Stimulated activated CD8-positive, alpha-beta memory T cell treated with anti-CD3 and anti-CD28 coated beads, Interleukin-12 subunit alpha, Interleukin-12 subunit beta, amount 100 ng/mL, for 1 hour (primary cell): ENCODE data around the gene ANKS1B.
"Not testable (repeated sequence)": the region's sequence is repeated elsewhere in the genome, so short reads cannot be mapped to it uniquely, and the experiment has no call there.

Source experiments
- DNase-seq: peaks from one replicate; pipeline ENCODE4 v3.0.0-alpha.2; 2020; ENCODE audit warnings: low read depth

The ANKS1B gene

DNA sequence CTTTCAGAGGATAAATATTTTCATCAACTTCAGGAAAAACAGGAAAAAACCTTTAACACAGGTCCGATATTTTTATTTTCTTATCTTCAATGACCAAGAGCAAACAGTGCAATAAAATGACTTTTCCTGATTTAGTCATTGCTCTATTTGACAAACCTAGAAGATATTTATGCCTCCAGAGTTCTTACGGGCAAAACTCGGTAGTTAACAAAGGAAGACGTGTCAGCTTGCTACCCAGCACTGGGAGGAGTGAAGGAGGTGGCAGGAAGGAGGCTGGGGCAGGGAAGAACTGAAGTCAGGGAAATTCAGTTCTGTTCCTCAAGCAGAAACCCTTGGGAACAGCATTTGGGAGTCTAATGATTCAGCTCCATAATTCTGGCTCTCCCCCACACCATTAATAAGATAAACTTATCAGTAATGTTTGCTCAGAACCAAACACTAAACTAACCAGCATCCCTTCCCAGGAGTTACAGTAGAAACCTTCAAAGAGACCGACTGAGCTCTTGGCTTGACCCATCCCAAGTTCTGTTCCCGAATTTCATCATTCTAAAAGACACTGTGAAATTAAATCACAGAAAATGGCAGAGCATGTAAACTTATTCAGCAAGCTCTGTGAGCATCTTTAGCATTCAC is 1176.4 kb downstream of the ANKS1B start:
- no peak for DNase-seq

DNA sequence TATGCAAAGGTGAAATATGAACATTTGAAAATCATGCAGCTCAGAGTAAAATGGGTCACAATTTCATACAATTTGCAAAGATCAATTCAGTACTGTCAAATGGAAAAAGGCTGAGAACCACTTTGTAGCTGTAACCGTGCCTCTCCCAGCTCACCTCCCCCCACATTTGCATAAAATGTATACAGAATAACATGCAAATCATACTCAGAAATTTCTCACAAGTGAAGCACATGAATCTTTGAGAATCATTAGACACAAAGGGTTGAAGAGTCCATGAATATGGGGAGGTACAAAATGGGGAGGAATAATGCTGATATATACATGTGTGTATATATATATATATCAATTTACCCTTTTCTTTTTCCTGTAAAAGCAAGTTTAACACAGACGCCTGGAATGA is 1177.5 kb downstream of the ANKS1B start:
- no peak for DNase-seq

DNA sequence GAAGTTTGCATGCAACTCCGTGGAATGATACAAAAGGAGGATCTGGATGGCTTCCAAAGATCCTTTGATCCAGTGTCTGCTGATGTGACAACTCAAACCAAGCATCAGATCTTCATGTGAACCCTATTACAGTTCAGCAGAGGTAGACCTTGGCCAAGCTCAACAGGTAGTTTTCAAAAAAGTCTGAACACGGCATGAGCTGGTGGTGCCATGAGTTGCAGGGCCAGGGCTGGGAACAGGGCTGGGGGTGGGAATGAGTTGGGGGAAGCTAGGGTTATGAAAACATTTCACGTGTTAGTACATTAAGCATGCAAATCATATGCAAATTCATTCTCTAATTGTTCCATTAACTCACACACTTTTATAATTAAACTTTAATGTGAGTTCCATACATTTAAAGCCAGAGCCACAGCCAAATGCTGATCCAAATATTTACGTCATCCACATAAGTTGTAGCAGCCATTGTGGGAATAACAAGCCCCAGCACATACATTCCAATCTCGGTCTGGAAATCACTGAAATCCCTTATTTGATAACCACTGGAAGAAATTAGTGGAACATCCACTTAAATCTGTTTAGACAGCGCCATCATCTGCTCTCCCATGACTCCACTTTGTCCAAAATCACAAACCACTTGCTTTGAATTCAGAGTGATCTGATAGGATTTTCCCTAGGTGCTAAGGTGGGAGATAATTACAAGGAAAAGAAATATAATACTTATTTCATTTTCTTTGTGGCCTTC is 1181.1 kb downstream of the ANKS1B start:
- DNase-seq = no peak

DNA sequence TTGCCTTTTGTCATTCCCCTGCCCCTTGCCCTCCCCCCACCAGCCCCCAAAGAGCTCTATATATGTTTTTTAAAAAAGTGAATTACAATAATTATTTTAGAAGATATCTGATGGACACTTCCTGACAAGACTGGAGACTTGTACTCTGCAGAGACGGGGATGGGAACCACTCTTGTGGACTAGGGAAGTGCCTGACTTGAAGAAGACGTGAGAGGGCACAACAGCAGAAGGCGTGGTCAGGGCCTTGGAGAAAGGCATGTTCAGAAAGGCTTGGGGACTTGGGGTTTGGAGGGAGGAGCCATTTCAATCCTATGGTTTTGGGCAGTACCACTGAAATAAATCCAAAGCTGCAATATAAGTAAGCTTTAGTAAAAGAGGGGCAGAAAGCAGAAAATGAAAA is 1184.9 kb downstream of the ANKS1B start:
- DNase-seq = no peak

DNA sequence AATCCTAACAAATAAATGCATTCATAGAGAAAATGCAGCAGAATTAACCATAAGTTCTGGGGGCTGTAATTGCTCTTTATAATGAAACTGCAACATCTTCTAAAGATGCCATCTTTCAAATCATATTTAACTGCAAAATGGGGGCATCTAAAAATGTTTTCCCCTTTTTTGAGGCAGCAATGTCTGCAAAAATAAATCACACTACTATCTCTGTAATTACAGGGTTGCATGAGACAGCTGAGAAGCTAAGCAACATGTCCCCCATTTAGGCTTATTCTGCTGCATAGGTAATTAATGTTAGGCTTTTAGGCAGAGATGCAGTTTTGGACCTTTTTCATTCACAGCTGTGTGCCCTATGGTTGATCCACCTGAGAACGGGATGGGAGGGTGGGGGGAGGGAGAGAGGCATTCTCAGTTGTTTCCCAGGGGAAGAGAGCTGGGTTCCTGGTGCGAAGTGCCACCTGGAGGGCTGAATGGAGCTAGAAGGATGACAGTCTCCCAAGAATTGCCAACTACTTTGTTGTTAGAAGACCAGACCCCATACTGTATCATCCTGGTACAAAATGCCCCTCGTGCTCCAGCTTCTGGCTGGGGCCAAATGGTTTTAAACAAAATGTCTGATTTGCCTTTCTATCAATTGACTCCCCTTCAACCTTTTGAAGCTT is 1185.5 kb downstream of the ANKS1B start:
- no peak for DNase-seq

DNA sequence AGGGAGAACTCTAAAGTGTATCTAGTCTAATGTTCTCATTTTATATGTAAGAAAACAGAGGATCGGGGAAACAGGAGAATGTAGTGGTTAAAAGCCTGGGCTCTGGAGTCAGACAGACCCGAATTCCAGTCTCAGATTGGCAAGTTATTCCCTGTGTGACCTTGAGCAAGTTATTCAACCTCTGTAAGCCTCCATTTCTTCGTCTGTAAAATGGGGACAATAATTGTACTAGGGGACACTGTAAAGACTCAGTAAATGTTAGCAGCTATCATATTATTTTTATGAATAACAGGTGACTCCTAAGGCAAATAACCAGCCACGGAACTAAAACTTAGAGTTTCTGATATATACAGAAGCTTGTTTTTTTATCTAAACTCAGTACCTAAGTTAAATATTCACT is 1187.5 kb downstream of the ANKS1B start:
- no peak for DNase-seq

DNA sequence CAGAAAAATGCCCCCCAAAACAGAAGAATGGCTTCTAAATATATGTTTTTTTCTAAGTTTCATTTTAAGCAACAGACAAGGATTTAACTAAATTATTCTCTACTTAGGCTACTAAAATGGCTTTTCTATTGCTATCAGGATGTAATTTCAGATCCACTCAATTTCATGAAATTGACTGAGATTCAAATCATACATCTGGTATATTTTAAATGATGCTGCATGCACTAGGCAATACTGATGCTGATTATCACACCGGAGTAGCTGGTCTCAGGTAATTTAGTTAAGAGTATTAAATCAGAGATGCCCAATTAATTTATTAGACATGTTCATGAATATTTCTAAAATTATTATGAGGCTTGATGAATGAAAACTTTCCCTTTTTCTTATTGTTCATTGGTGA is 1188.0 kb downstream of the ANKS1B start:
- no peak for DNase-seq

DNA sequence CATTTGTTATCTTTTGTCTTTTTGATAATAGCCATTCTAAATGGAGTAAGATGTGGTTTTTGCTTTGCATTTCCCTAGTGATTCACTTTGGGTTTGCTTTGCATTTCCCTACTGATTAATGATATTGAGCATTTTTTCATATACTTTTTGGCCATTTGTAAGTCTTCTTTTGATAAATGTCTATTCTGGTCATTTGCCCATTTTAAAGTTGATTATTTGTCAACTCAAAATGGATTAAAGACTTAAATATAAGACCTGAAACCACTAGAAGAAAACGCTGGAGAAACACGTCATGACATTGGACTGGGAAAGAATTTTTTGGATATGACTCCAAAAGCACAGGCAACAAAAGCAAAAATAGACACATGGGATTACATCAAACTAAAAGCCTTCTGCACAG is 1191.6 kb downstream of the ANKS1B start:
- no peak for DNase-seq

DNA sequence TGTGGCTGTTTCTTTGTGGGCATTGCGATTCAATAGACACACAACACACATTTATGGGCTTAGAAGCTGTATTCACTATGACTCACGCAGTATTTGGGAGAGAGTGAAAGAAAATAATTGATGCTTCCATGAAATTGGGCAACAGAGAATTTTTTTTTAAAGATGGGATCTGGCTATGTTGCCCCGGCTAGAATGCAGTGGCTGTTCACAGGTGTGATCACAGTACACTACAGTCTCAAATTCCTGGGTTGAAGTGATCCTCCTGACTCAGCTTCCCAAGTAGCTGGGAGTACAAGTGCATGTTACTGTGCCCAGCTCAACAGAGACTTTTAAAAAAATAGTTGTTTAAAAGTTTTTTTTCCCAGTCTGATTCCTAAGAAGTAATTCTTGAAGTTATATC is 1193.3 kb downstream of the ANKS1B start:
- DNase-seq = no peak

DNA sequence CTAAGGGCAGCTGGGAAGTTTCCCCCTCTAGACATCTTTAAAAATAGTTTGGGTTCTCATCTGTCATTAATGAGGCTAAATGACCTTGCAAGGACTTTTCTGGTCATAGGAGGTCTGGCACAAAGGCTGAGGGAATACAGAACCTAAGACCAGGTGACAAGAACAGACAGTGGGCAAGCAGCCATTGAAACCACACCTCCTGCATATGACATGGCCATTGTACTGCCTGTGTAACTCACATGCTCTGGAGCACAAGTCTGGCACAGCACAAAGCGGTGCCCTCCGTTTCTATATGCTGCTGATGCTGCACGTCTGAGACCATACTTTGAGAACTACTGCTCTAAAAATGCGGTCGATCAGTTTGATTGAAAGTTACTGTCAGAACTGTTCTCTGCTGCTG is 1196.3 kb downstream of the ANKS1B start:
- no peak for DNase-seq

DNA sequence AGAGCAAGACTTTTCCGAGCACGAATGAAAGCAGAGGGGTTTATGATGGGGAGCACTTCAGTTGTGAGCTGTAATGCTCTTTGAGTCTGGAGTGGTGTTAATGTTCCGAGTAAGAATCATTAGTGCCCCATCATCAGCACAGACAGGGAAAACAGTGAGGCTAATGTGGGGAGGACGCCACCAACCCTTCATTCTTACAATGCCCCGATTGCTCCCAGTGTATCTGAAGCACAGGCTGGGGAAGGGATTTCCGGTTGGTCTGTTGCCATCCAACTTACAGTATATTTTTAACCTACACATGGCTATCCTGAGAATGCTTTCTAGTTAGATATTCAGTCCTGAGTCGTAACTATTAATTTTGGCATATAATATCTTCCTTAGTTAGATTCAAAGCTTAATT is 1198.1 kb downstream of the ANKS1B start:
- no peak for DNase-seq

DNA sequence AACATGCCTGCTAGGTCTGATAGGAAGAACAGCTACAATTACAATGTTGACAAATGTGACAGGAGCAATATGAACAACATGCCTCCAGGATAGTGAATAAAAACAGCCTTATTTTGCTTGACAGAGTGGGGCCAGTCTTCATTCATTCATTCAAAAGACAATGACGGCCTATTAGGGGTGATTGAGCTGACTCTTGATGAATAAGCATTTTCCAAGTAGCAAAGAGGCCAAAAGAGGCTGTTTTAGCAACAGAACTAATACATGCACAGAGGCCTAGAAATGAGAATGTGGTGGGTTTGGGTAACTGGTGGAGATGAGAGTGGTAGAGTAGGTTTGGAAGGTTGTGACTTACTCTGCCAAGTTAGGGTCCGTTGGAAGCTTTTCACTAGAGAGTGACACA is 1201.3 kb downstream of the ANKS1B start:
- no peak for DNase-seq

DNA sequence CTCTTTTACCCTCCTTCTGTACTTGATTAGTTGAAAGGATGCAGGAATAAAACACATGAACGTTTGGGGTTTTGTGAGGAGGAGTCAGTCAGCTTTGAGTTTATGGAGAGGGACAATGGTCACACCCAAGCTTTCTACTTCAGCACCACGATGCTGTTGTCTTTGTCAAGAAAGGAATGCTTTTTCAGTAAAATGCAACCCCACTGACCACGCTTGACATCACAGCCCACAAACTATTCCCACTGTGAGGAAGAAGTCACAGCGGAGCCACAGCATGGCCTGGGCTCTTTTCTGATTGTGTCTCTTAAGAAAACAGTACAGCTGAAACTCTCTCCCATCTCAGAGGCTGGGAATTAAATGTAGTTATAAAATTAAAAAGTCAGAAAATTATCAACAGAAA is 1204.5 kb downstream of the ANKS1B start:
- no peak for DNase-seq

DNA sequence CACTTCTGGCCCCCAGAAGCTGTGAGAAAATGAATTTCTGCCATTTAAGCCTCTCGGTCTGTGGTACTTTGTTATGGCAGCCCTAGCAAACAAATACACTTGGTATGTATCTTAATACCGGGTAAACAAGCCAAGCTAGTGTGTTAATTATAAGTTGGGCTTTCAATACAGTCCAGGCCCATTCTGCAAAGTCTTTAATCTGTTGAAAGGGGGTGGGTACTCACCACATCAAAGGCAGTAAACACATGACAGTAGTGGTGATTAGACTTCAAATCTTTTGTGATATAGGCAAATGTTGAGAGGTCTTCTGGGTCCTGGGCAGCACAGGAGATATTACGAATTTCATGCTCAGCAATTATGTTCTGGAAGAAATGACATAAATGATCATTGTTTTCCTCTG is 1211.9 kb downstream of the ANKS1B start:
- DNase-seq = no peak

DNA sequence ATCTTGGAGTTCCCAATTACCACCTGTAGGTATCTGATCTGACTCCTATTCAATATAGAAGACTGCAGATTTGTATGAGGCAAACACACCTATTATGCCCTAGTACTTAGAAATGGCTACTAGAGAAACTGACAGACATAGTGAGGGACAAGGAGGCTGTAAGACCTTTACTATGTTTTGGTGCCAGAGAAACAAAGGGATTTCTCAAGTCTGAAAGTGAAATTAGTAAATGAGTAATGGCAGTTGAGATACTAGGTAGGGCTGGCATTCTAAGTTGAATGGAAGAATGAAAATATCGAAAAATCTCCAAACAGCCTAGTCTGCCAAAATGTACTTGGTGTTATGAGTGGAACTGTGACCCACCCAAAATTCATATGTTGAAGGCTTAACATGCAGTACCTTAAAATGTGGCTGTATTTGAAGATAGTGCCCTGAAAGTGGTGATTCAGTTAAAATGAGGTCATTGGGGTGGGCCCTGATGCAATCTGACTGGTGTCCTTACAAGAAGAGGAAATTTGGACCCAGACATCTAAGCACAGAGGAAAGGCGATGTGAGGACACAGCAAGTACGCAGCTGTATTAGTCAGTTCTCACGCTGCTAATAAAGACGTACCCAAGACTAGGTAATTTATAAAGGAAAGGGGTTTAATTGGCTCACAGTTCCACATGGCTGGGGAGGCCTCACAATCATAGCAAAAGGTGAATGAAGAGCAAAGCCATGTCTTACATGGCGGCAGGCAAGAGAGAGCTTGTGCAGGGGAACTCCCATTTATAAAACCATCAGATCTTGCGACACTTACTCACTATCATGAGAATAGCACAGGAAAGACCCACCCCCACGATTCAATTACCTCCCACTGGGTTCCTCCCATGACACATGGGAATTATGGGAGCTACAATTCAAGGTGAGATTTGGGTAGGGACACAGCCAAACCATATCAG is 1212.7 kb downstream of the ANKS1B start:
- no peak for DNase-seq

DNA sequence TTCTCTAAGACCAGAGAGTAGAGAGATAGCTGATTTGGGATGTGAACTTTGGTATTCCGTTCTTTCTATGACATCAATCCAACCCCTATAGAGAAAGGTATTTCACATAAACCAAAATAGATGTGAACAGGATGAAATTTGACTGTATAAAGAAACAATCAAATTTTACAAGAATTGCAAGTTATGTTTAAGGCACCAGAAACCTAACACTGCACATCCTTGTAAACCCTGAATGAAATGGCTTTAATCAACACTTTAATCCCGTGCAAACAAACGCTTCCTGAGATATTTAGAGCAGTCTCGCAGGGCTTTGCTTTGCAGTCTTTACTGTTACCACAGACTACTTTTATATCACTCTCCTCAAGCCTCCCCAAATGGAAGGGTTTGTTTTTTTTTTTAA is 1214.5 kb downstream of the ANKS1B start:
- no peak for DNase-seq

DNA sequence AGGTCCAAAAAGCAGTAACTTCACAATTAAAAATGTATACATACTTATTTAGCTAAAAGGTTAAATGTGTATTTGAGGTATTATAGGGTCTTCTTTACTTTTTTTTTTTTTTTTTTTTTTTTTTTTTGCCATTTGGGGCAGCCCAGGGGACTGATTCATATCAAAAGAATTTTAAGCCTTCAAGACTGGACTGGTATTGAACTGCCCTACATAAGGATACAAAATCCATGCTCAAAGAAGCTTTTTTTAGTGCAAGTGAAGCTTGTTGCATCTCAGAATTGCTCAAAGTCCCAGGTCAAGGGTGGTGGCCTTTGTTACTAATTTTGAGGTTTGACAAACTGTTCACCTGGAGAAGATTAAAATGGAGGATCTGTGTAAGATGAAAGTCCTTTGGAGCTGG is 1215.7 kb downstream of the ANKS1B start:
- DNase-seq = no peak

DNA sequence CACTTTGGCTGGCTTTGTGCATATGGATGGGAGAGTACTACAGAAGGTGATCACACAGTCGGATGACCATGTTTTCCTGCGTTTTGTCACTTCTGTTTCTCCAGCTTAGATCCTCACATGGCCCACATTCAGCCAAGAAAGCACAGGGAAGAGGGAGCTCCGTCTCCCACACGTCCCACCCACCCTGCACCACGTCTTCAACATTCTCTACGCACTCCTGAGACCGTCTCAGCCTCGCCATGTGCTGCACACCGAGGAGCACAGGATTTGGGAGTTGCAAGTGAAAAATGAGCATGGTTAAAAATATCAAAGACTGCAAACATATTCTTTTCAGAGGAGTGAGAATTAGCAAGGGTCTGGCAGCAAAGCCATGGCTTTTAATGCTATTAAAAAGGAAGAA is 1217.5 kb downstream of the ANKS1B start:
- DNase-seq = no peak

DNA sequence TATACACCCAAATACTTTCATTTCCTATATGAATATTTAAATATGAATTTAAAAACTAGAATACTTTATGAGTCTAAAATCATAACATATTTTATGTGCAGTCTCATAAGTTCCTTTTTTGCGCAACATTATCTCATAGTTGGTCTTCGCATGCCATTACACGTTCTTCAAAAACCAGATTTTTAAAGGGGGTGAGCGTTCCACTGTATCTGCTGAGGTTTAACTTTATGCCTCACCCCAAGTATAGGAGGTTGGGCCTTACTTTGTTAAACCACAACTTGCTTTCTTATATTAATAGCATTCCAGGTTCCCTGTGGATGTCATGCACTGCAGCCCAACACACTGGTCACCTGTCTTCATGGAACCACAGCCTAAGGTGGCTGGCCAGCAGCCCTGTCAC is 1221.1 kb downstream of the ANKS1B start:
- no peak for DNase-seq

DNA sequence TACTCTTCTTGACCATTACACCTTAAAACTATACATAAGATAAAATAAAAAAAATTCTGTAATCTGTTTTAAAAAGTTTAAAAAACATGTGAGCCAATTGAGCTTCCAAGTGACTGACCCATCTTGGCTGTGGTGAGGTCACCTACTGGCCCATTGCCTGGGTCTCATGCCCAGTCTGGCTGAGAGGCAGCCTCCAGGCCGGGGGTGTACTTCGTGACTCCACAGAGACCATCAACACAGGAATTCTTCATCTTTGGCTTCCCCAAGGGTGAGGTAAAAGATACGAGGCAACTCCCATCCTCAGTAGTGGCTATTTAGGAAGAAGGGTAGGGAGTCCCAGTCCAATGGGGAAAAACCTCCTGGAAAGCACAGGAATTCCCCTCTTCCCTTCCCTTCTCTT is 1226.4 kb downstream of the ANKS1B start:
- DNase-seq = no peak

DNA sequence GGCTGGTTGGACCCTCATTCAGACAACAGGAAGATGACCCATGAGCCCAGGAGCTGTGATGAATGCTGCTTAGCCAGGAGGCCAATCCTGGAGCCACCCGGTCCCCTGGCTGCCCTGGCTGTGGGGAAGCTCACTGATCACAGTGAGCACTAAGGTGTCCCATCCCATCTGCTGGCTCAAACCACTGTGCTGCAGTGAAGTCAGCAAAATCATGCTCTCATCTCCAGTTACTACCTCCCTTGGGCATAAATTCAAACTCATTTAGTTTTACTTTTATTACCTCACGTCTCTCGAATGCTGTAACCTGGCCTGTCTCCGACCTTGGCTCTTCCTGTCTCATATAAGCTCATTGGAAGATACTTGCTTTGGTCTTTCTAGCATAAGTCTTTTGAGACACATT is 1227.3 kb downstream of the ANKS1B start:
- DNase-seq = no peak

DNA sequence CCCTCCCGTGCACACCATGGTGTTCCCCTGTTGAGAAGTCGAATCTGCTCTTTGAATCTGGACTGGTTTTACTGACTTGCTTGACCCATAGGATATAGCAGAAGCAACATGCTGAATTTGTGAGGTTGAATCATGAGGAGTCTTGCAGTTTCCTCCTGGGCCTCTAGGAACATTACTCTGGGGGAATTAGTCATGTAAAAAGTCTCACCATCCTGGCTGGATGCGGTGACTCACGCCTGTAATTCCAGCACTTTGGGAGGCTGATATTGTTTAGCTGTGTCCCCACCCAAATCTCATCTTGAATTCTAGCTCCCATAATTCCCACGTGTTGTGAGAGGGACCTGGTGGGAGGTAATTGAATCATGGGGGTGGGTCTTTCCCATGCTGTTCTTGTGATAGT is 1228.9 kb downstream of the ANKS1B start:
- DNase-seq = not testable (repeated sequence)
